Caco-2 (cell line): ENCODE results near the gene NEDD4L. TPM values are rescaled to one million over a fixed set of nuclear protein-coding genes. Genes with fewer than 3 reads are reported as not detected.

Experiments
- BruUV-seq: library from RNA; stranded (reverse); fragments of 400-500 nt; replicated peaks from 2 replicates; lab custom pipeline; 2021; lab: Mats Ljungman, UMichigan
- CTCF ChIA-PET: fragments of 300-600 bp; sonication (Branson Sonifier 250); formaldehyde crosslinking; loops from one replicate; lab custom pipeline; 2022; ENCODE audit warnings: antibody characterized with exemption; lab: Charles Lee
- POLR2A ChIA-PET: fragments of 300-600 bp; sonication (Branson Sonifier 250); formaldehyde crosslinking; loops from one replicate; lab custom pipeline; 2022; ENCODE audit warnings: antibody characterized with exemption; lab: Charles Lee
- DNase-seq, 2 experiments: peaks; one replicate each; pipeline versions ENCODE4 v3.0.0 to v3.0.0-alpha.2; 2020 to 2022
- H3K27me3 ChIP-seq: replicated peaks from 2 replicates; pipeline ENCODE4 v1.6.0; 2011; ENCODE audit warnings: low read length; ENCODE audit not compliant: control insufficient read depth, insufficient read depth
- H3K36me3 ChIP-seq: 2 replicates; pipeline ENCODE4 v1.5.1; 2011; ENCODE audit warnings: low read length; ENCODE audit not compliant: control insufficient read depth, insufficient read depth
- H3K4me1 ChIP-seq: fragments of 250-450 bp; sonication (Bioruptor Pico); 2 replicates; pipeline ENCODE4 v1.5.1; 2020; ENCODE audit warnings: mild to moderate bottlenecking
- H3K4me3 ChIP-seq: 2 replicates; pipeline ENCODE4 v1.5.1; 2011; ENCODE audit warnings: low read depth, mild to moderate bottlenecking, control low read depth, low read length
- H3K9me3 ChIP-seq: fragments of 250-450 bp; sonication (Bioruptor Pico); 2 replicates; pipeline ENCODE4 v1.5.1; 2020; ENCODE audit warnings: mild to moderate bottlenecking, moderate library complexity
- H3K27ac Mint-ChIP-seq: one replicate; pipeline ENCODE4 v1.8.0; 2022; ENCODE audit warnings: mixed read lengths; ENCODE audit not compliant: unreplicated experiment
- H3K27me3 Mint-ChIP-seq: one replicate; pipeline ENCODE4 v1.8.0; 2022; ENCODE audit warnings: mixed read lengths; ENCODE audit not compliant: insufficient read depth, unreplicated experiment
- H3K36me3 Mint-ChIP-seq: one replicate; pipeline ENCODE4 v1.8.0; 2022; ENCODE audit warnings: mild to moderate bottlenecking, mixed read lengths; ENCODE audit not compliant: insufficient read depth, unreplicated experiment
- H3K4me1 Mint-ChIP-seq: one replicate; pipeline ENCODE4 v1.8.0; 2022; ENCODE audit warnings: low read depth, mixed read lengths; ENCODE audit not compliant: unreplicated experiment
- H3K4me3 Mint-ChIP-seq: one replicate; pipeline ENCODE4 v1.8.0; 2022; ENCODE audit warnings: mild to moderate bottlenecking, moderate library complexity, mixed read lengths; ENCODE audit not compliant: unreplicated experiment
- H3K9me3 Mint-ChIP-seq: one replicate; pipeline ENCODE4 v1.8.0; 2022; ENCODE audit warnings: mixed read lengths; ENCODE audit not compliant: unreplicated experiment
- CTCF ChIP-seq, 2 experiments: fragments of 200-600 bp in 1 of 2; IDR thresholded peaks; 1 replicate in 1 of 2; 2 replicates in 1 of 2; pipeline versions ENCODE4 v1.5.1 to v1.8.0; 2011 to 2022; ENCODE audit warnings: antibody characterized with exemption in 1 of 2, control low read depth in 1 of 2, inconsistent platforms in 1 of 2, low read depth in 1 of 2, low read length in 1 of 2, mild to moderate bottlenecking in 1 of 2, moderate library complexity in 1 of 2; ENCODE audit not compliant: insufficient read depth in 1 of 2, severe bottlenecking in 1 of 2, unreplicated experiment in 1 of 2
- intact Hi-C: fragments of 100-400 bp; cut with micrococcal nuclease; formaldehyde crosslinking; loops from one replicate; pipeline ENCODE4 v1.10.0; 2022; ENCODE audit not compliant: unreplicated experiment
- total RNA-seq: library from RNA; stranded (reverse); gene quantifications from 2 replicates; pipeline ENCODE4 v1.2.3, GENCODE V29; 2022

Gene NEDD4L
- total RNA-seq, 1 experiment from 2014 or later, result 85.4 TPM

- Histone ChIP-seq H3K27me3 (no peaks in the 10 kb centered on the region), H3K36me3 (no peaks in the 10 kb centered on the region), H3K9me3 (no peaks in the 10 kb centered on the region), H3K4me3 (no peak overlapping the region), H3K4me1 (peaks cover 40% of the 10 kb centered on the region)
- Mint-ChIP-seq H3K4me1 (peaks cover 9% of the 10 kb centered on the region), H3K36me3 (peaks cover 5% of the 10 kb centered on the region), H3K27ac (peak overlapping the region; percentile 35), H3K9me3 (no peaks in the 10 kb centered on the region), H3K27me3 (no peaks in the 10 kb centered on the region), H3K4me3 (peak overlapping the region; percentile 38)
- POLR2A ChIA-PET, result no interaction called here
- no peak for TF ChIP-seq CTCF (IDR thresholded peaks at IDR 0.05; ENCODE audit: insufficient read depth in 1 of 2, low read depth in 1 of 2, low read length in 1 of 2, severe bottlenecking in 1 of 2, unreplicated experiment in 1 of 2)
- no TSS peak for BruUV-seq
- CTCF ChIA-PET, result no interaction called here
- intact Hi-C loops, result no loop called here
- DNase-seq, result peak; percentile 74 to 80
Observed at GRCh38 chr18:58413667-58414628, 369.9 kb downstream of the NEDD4L start.

- peak overlapping the region; percentile 71 for H3K27ac Mint-ChIP-seq
- intact Hi-C loops, result no loop called here
- no peak for DNase-seq
- no peaks in the 10 kb centered on the region for H3K27me3 Mint-ChIP-seq
- POLR2A ChIA-PET, result no interaction called here
- Histone ChIP-seq H3K4me1 (peaks cover 34% of the 10 kb centered on the region), H3K36me3 (no peaks in the 10 kb centered on the region), H3K4me3 (no peak overlapping the region), H3K27me3 (no peaks in the 10 kb centered on the region), H3K9me3 (no peaks in the 10 kb centered on the region)
- TF ChIP-seq CTCF (IDR thresholded peaks at IDR 0.05; ENCODE audit: insufficient read depth in 1 of 2, low read depth in 1 of 2, low read length in 1 of 2, severe bottlenecking in 1 of 2, unreplicated experiment in 1 of 2), result no peak
- no peak overlapping the region for H3K4me3 Mint-ChIP-seq
- H3K4me1 Mint-ChIP-seq, result peaks cover 9% of the 10 kb centered on the region
- H3K9me3 Mint-ChIP-seq, result no peaks in the 10 kb centered on the region
- H3K36me3 Mint-ChIP-seq, result peaks cover 5% of the 10 kb centered on the region
- BruUV-seq, result no TSS peak
- CTCF ChIA-PET, result no interaction called here
Observed at GRCh38 chr18:58416014-58416703, 372.1 kb downstream of the NEDD4L start.
